AG09319 (cell line): ENCODE measurements around the gene ESF1.

Source experiments
- DNase-seq: peaks from one replicate; pipeline ENCODE4 v3.0.0-alpha.2; 2010; ENCODE audit warnings: low read depth; ENCODE audit errors: extremely low read depth
- CTCF ChIP-seq: IDR thresholded peaks from 2 replicates; pipeline ENCODE4 v1.5.1; 2011; ENCODE audit warnings: low read depth, mild to moderate bottlenecking, inconsistent platforms, low read length, moderate library complexity

ESF1 gene

GRCh38 chr20:13690943-13691342, 93.8 kb downstream of the ESF1 start:
- no peak for TF ChIP-seq CTCF
- no peak for DNase-seq

GRCh38 chr20:13687815-13688214, 96.9 kb downstream of the ESF1 start:
- no peak for TF ChIP-seq CTCF
- DNase-seq: no peak

- no peak for TF ChIP-seq CTCF
- no peak for DNase-seq
Observed at GRCh38 chr20:13685623-13686022, 99.1 kb downstream of the ESF1 start.

GRCh38 chr20:13684566-13685222, 100.0 kb downstream of the ESF1 start:
- no peak for DNase-seq
- no peak for TF ChIP-seq CTCF

GRCh38 chr20:13683833-13684232, 100.9 kb downstream of the ESF1 start:
- TF ChIP-seq CTCF: no peak
- no peak for DNase-seq

- no peak for TF ChIP-seq CTCF
- no peak for DNase-seq
Observed at GRCh38 chr20:13681248-13682125, 103.2 kb downstream of the ESF1 start.

GRCh38 chr20:13678944-13679343, 105.8 kb downstream of the ESF1 start:
- no peak for TF ChIP-seq CTCF

More at GRCh38 chr20:13678944-13679343, 105.8 kb downstream of the ESF1 start:
- DNase-seq: no peak
